GM10248 (cell line): ENCODE measurements around the gene IRX3.

Experiments used
- CTCF ChIA-PET: fragments of 300-600 bp; sonication (Branson Sonifier 250); formaldehyde crosslinking; extraction: SDS; loops from one replicate; lab custom pipeline; 2021; ENCODE audit warnings: antibody characterized with exemption; lab: Yijun Ruan, JAX
- POLR2A ChIA-PET: fragments of 350-650 bp; sonication (Branson Sonifier 250); formaldehyde crosslinking; extraction: SDS; loops from one replicate; lab custom pipeline; 2020; ENCODE audit warnings: antibody characterized with exemption; lab: Yijun Ruan, JAX
- DNase-seq: peaks from one replicate; pipeline ENCODE4 v3.0.0; 2012; ENCODE audit errors: extremely low spot score
- CTCF ChIP-seq: IDR thresholded peaks from 2 replicates; pipeline ENCODE4 v1.5.1; 2012; ENCODE audit warnings: mild to moderate bottlenecking, low read depth; ENCODE audit errors: extremely low read depth, missing control alignments, control extremely low read depth

IRX3 gene

GRCh38 chr16:54296543-54296942 is 10.0 kb upstream of the IRX3 start:
- DNase-seq, result no peak
- ChIA-PET POLR2A (no interaction called here), CTCF (interaction anchor here (0.9 to 1.4 kb wide), 2 partner anchors 14 to 19 kb away, joined by 3 to 4 read pairs; no protein-coding TSS in a partner anchor)
- no peak for TF ChIP-seq CTCF

- POLR2A ChIA-PET, result no interaction called here
- no peak for DNase-seq
- CTCF ChIA-PET, result interaction anchor here (3.0 kb wide), 1 partner anchor 9 kb away, joined by 9 read pairs; no protein-coding TSS in a partner anchor
- TF ChIP-seq CTCF, result no peak
These were observed 5.3 kb upstream of the IRX3 start for GRCh38 chr16:54291656-54292487.

DNA sequence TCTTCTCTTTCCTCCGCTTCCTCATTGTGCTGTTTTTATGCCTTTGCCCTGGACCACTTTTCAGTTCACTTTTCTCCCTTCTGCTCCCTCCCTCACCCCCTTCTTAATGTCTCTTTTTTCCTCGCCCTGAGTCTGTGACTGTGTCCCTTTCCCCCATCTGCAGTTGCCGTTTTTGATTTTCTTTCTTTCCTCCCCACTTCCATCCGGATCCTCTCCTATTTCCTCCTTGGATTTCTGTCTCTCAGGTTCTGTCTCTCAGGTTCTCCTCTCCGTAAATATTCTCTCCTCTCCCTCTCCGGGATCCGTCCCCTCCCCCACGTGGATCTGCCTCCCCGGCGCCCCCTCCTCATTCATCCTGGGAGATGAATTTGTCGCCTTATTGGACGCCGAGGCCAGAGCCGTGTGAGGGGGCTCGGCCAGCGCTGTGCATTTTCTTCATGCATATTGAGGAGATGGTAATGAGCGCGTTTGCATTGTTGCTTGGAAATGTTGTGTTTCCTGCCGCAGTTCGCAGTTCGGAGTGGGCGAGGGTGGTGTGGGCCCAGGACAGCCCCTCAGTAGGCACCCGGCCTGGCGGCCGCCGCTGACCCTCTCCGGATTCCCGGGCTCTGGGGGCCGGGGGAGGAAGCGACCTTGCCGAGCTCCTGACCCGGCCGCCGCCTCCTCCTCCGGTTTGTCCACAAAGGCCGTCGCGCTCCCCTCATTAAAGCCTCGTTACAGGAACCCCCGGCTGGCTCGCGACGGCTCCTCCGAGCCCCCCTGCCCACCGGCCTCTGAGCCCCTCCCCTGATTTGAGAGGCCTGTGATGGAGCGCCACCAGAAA is 4.5 kb upstream of the IRX3 start:
- ChIA-PET POLR2A (no interaction called here), CTCF (interaction anchor here (3.0 kb wide), 1 partner anchor 8 kb away, joined by 9 read pairs; no protein-coding TSS in a partner anchor)
- no peak for DNase-seq
- no peak for TF ChIP-seq CTCF

- no peak for DNase-seq
- CTCF ChIA-PET, result no interaction called here
- no peak for TF ChIP-seq CTCF
- POLR2A ChIA-PET, result no interaction called here
These were observed 3.6 kb upstream of the IRX3 start for GRCh38 chr16:54289945-54290832.

DNA sequence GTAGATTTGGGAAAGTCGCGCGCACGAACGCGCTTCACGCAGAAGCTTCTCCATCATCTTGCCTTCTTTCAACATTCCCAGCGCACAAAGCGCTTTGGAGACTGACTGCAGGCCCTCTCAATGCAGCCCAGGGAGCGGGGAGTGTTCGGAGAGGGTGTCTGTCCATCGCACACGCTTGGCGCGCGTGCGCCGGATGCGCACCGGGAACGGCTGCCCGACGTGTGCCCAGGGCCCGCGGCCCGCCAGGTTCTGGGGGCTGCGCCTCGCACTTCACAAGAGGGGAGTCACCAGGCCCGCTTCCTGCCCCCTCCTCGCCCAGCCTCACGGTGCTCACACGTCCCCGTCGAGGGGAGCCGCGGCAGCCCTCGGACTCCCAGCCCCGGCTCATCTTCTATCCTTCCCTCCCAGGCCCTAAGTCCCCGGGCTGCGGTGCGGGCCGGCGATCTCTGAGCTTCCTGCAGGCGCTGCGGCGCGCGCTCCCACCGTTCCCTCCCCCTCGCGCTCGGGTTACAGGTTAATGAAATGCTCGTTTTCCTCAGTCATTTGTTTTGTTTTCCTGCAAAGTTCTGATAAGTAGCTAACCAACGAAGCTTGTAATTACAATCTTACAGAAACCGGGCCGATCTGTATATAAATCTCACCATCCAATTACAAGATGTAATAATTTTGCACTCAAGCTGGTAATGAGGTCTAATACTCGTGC is 2.8 kb upstream of the IRX3 start:
- DNase-seq, result no peak
- POLR2A ChIA-PET, result no interaction called here
- no peak for TF ChIP-seq CTCF
- CTCF ChIA-PET, result no interaction called here

DNA sequence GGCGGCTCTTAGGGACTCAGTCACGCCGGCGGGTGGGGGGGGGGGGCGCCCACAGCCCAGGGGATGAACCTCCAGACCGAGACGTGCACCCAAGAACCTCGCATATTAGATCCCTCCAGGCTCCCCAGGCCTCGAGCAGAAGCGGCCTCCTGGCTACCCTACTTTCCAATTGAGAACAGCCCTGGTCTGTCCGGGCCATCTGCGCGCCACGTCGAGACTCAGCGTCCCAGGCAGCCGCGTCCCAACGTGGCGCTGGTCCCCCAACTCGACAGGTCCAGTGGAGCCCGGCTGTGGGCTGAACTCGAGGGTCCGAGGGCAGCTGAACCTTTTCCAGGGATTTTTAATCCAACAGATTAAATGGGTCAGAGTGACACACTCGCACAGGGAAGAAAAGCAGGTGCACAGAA is 2.3 kb upstream of the IRX3 start:
- no peak for DNase-seq
- ChIA-PET CTCF (no interaction called here), POLR2A (no interaction called here)
- TF ChIP-seq CTCF, result no peak
